WTC11 (cell line): Measurements from ENCODE around the gene TRIM17.

Experiments used
- CTCF ChIP-seq: fragments of 200-600 bp; IDR thresholded peaks from 2 replicates; pipeline ENCODE4 v1.8.0; 2022; ENCODE audit warnings: antibody characterized with exemption
- E2F1 ChIP-seq: sonication (generic); formaldehyde crosslinking; IDR thresholded peaks from 2 replicates; pipeline ENCODE4 v1.8.0; 2022; ENCODE audit warnings: mild to moderate bottlenecking, missing genetic modification reagents
- ETV6 ChIP-seq: sonication (generic); formaldehyde crosslinking; IDR thresholded peaks from 2 replicates; pipeline ENCODE4 v1.8.1; 2022; ENCODE audit warnings: mild to moderate bottlenecking, missing genetic modification reagents

GRCh38 chr1:228440761-228441500 lies 24.3 kb upstream of the TRIM17 start:
- TF ChIP-seq CTCF, result no peak
- TF ChIP-seq ETV6, result no peak
- TF ChIP-seq E2F1 (CRISPR knock-in tag), result no peak
